ENCODE results near the gene NEURL1B.

Gene NEURL1B

DNA sequence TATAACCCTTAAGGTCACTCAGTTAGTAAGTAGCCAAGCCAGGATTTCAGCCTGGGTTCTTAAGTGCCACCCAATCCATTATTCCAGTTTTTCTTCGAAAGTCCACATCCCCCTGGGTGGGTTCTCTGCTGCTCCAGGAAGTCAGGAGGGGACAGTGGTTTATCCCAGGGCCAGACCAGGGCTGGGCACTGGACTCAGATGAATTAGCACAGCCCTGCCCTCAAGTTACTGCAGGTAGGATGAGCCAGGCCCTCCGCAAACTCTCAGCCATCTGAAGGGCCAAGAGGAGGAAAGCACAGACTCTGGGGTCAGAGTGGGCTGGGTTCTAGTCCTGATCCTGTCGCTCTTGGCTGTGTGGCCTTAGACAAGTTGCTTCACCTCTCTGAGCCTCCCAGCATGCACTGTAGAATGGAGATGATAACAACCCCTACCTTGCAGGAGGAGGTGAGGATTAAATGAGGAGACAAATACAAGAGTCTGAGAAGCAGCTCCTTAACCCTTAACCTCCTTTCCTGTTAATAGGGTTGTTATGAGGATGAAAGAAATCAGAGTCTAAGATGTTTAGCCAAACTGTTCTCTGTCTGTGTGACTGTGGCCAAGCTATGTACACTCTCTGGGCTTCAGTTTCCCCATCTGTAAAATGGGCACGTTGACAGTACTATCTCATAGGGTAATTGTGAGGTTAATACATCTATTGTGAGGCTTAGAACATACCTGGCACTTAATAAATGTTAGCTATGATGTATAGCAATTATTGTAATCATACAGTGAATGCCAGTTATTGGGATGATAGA lies 6.8 kb upstream of the NEURL1B start:
- H3K4me3 ChIP-seq (ENCODE audit: low read length), result no peak overlapping the region
- no peak for TF ChIP-seq ZNF274 (IDR thresholded peaks at IDR 0.05; ENCODE audit: low read depth, low read length)

DNA sequence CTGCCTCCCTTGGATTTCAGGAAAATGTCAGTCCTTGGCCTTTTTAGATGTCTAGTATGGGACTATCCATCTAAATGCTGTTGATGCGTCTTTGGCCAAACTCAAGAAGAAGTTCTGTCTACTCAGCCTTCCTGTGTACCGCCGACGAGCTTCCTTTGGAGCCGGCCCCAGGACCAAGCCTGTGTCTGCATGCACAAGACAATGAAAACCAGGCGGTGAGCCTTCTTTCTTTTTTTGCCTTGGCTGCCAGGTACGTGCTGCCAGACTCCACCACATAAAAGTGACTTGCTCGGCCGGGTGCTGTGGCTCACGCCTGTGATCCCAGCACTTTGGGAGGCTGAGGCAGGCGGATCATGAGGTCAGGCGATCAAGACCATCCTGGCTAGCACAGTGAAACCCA lies 6.0 kb upstream of the NEURL1B start:
- no peak overlapping the region for H3K4me3 ChIP-seq (ENCODE audit: low read length)
- no peak for TF ChIP-seq ZNF274 (IDR thresholded peaks at IDR 0.05; ENCODE audit: low read depth, low read length)

DNA sequence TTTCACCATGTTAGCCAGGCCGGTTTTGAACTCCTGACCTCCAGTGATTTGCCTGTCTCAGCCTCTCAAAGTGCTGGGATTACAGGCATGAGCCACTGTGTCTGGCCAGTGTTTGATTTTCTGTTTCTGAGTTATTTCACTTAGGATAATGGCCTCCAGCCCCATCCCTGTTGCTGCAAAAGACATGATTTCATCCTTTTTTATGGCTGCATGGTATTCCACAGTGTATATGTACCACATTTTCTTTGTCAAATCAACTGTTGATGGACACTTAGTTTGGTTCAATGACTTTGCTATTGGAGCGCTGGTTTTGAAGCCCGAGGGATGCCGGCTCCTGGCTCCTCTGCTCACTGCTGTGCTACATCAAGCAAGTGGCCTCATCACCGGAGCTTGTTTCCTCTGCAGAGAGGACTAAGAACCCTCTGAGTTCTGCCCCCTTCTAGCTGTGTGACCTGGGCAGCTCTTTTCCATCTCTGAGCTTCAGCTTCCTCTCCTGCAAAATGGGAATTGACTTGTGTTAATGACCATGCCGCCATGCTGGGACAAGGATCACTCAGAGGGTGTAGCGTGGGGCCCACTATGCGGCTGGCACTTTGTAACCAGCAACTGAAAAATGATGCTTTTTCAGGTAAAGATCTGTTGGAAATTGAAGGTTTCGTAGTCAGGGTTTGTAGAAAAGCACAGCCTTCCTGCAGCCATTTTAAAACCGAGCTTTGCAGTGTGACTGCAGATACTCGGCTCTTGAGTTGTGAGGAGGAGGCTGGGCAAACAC lies 4.6 kb upstream of the NEURL1B start:
- TF ChIP-seq ZNF274 (IDR thresholded peaks at IDR 0.05; ENCODE audit: low read depth, low read length), result no peak
- H3K4me3 ChIP-seq (ENCODE audit: low read length), result no peak overlapping the region

DNA sequence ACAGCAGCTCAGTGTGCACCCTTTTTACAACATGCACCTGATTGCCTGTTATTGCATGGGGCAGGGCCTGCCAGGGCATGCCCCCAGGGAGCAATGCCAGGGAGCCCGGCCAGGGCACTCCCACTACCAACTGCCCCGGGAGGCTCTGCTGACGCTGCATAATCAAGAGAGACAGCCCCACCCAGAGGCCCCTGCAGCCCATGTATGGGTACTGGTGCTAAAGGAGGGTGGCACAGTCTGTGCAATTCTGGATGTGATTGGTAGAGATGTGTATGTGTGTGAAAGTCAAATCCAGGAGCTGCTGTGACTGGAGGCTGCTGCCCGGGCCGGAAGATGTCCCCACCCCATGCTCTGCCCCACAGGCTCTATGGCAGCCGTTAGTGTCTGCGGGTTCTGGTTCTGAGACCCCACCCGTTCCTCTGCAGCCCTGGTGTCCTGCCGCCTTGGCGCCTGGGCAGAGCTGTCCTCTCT lies 3.9 kb upstream of the NEURL1B start:
- no peak for TF ChIP-seq ZNF274 (IDR thresholded peaks at IDR 0.05; ENCODE audit: low read depth, low read length)
- H3K4me3 ChIP-seq (ENCODE audit: low read length), result no peak overlapping the region

DNA sequence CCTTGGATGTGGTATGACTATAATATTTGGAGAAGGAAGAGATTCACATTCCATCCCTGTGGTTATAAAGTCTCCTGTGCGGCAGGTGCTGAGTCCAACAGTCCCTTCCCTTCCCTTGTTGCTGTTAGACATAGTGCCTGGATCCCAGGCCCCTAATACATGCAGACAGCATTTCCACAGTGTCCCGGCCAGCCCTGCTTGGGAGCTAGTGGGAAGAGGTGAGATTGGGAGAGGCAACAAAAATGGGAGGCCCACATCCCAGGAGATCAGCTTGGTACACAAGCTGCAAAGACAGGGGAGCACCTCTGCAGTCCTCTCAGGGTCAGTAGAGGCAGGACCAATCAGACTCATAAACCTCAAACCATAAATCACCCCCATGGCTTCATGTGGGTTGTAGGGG lies 3.3 kb upstream of the NEURL1B start:
- no peak for TF ChIP-seq ZNF274 (IDR thresholded peaks at IDR 0.05; ENCODE audit: low read depth, low read length)

DNA sequence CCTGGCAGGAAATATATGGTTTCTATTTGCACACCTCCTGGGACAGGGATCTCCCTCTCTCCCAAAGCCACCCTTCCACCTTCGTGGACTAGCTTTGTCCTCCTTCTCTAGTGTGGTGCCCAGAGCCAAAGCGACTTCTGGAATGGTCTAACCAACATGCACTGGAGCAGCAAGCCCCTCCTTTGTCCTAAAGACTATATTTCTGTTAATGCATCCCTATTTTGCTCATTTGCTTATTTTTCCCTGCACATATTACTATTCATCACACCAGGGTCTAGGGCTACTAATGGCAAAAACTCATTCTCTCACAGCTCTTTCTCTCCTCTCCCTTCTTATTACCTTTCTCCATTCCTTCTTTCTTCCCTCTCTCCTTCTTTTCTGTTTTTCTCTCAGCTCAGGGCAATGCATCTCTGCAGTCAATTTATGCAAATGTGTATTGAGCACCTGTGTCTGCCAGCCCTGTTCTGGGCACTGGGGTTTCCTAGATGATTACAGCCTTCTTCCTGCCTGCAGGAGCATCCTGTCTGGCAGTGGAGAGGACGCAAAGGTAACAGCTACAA lies 2.8 kb upstream of the NEURL1B start:
- no peak for TF ChIP-seq ZNF274 (IDR thresholded peaks at IDR 0.05; ENCODE audit: low read depth, low read length)

More for the DNA sequence above, 3.3 kb upstream of the NEURL1B start:
- no peak overlapping the region for H3K4me3 ChIP-seq (ENCODE audit: low read length)

DNA sequence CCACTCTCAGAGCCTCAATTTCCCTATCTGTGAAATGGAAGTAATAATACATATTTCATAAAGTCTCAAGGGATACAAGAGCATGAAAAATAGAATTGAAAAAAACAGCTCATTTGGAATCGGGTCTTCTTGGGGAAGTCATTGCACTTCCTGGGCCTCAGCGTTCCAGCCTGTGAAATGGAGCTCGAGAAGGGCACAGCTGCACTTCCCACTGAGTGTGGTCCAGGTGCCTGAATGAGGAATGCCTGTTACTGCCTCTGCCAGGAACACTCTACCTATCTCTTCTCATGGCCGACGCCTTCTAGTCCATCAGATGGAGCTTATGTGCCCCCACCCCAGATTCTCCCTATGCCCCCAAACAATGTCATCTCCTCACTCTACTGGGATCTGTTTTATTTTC lies 924 bp upstream of the NEURL1B start:
- TF ChIP-seq ZNF274 (IDR thresholded peaks at IDR 0.05; ENCODE audit: low read depth, low read length), result no peak
- no peak overlapping the region for H3K4me3 ChIP-seq (ENCODE audit: low read length)

More for the DNA sequence above, 2.8 kb upstream of the NEURL1B start:
- H3K4me3 ChIP-seq (ENCODE audit: low read length), result no peak overlapping the region

DNA sequence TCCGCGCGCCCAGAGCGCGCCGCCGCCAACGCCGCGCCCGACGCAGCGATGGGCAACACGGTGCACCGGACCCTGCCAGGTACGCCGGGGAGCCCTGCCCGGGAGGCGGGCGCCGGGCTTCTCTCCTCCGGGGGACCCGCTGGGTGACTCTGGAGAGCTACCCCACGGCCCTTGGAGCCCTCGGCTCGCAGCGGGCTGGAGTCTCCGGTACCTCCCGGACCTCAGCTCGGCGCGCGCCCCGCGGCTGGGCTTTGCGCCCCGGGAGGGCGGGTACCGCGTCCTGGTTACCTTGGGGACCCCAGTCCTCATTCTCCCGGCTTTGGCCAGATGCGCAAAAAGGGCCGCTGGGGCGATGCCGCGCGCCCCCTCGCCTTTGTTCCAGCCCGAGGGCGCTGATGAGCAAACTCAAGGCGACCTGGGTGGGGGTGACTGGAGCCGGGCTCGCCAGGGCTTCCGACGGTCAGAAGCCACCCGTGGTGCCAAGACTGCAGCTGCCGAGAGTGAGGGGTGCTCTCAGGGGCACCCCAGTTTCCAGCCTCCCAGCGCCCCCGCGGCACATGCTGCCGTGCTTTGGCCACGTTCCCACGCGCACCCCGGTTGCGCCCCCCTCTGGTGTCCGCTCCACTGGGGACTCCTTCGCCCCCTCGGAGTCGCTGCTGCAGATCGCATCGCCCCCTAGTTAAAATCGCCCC lies 442 bp downstream of the NEURL1B start:
- no peak for TF ChIP-seq ZNF274 (IDR thresholded peaks at IDR 0.05; ENCODE audit: low read depth, low read length)
- peak overlapping the region; percentile 16; the same call in 1 of the 2 replicates for H3K4me3 ChIP-seq (ENCODE audit: low read length)

DNA sequence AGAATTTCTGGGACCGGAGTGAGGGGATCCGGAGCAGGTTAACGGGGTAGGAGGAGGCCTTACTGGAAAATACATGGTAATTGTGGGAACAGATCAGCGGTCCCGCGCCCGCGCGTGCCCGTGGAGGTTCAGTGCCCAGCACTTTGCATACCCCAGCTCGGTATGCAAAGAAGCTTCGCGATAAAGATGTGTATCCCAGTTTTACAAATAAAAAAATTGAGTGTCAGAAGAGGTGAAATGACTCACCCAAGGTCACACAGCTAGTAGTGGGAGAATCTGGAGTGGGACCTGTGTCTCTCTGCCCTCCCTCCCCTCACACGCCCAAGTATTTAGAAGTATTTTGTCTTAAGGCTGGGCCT lies 967 bp downstream of the NEURL1B start:
- H3K4me3 ChIP-seq (ENCODE audit: low read length), result no peak overlapping the region
- TF ChIP-seq ZNF274 (IDR thresholded peaks at IDR 0.05; ENCODE audit: low read depth, low read length), result no peak

DNA sequence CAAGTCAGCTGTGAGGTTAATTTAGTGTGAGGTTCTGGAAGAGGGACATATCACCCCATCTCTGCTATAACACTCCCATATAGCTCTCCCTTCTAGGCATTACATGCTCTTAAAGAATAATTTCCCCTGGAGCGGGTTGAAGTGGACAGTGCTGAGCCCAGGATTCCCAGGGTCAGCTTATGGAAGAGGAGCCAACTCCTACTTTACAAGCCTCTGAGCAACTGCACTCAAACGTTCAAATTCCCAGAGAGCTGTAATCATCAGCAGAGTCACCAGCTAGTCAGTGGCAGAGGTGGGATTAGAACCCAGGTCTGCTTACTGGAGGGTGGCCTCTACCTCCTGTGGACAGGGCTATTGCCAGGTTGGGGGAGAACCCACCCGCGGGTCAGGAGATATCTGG lies 1.4 kb downstream of the NEURL1B start:
- no peak overlapping the region for H3K4me3 ChIP-seq (ENCODE audit: low read length)

DNA sequence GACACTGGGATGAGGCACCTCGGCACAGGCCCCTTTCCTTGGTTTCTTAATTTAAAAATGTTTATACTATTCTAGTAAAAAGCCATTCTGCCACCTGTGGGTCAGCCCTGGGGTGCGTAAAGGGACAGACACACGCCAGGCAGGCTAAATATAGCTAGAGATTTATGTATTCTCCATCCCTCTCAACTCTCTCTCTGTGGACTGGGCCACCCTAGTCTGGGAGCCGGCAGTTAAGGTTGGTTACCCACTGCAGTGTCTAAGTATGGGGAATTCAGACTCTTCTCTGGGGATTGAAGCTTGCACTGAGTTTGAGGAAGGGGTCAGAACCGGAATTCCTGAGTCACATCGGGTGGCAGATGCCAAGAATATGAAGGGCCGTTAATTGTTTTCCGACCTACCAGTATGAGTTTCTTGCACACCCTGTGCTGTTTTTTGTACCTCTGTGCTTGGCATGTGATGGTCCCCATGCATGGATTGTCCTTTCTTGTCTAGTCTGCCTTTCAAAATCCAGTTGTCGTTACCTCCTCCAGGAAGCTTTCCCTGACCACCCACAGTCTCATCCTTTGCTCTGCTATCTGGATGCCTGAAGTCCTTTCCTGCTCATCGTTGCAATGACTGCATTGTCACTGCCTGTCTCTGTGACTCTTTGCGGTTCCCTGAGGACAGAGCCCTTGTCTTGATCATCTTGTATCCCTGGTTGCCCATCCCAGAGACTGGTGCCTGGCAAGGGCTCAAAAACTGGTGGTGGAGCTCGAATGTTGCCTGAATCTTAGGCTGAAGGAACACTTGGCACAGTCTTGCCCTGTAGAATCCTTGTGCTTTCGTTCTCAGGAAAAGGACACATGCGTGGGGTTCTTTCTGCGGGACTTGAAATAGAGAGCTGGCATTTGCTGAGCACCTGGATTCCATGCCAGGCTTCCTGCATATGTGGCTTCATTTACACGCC lies 2.1 kb downstream of the NEURL1B start:
- TF ChIP-seq ZNF274 (IDR thresholded peaks at IDR 0.05; ENCODE audit: low read depth, low read length), result no peak
- H3K4me3 ChIP-seq (ENCODE audit: low read length), result no peak overlapping the region

More for the DNA sequence above, 1.4 kb downstream of the NEURL1B start:
- TF ChIP-seq ZNF274 (IDR thresholded peaks at IDR 0.05; ENCODE audit: low read depth, low read length), result no peak

DNA sequence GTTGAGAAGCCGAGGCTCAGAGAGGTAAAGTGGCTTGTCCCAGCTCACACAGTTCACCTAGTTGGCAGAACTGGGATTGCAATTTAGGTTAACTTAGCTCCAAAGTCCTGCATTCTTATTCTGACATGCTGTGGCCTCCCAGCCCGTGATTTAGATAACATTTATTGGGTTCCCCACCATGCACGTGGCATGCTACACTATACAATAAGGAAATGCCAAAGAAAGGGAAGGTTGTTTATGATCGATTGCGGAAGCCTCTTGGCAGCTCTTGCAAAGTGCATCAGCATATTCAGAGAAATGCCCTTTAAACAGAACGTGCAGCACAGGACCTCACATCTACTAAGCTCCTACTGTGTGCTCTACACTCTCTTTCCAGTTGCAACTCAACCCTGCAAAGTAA lies 3.2 kb downstream of the NEURL1B start:
- no peak overlapping the region for H3K4me3 ChIP-seq (ENCODE audit: low read length)
- no peak for TF ChIP-seq ZNF274 (IDR thresholded peaks at IDR 0.05; ENCODE audit: low read depth, low read length)

DNA sequence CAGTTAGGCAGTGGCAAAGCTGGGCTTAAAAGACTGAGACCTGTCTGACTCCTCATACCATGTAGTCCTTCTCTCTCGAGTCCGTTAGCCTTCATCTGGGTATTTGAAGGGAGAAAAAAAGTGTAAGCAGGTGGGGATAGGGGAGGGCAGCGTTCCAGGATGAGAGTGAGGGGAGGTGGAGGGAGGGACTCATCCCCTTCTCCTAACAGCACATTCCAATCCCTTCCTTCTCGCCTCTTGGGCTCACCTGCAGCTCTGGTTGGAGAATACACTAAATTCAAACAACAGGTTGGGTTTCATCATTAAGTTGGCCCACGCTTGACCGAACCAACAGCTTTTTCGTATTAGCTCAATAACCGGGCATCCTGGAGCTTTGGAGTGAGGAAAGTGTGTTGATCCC lies 3.6 kb downstream of the NEURL1B start:
- no peak overlapping the region for H3K4me3 ChIP-seq (ENCODE audit: low read length)
- no peak for TF ChIP-seq ZNF274 (IDR thresholded peaks at IDR 0.05; ENCODE audit: low read depth, low read length)
